MM.1S (cell line): ENCODE data around the gene CALML4.

Experiments
- DNase-seq: peaks from one replicate; pipeline ENCODE4 v3.0.0-alpha.2; 2015
- H2AFZ ChIP-seq: fragments of 300-600 bp; sonication (generic); 2 replicates; pipeline ENCODE4 v1.6.0; 2016; ENCODE audit warnings: antibody characterized with exemption, low read length
- H3F3A ChIP-seq: fragments of 300-600 bp; sonication (generic); 2 replicates; pipeline ENCODE4 v1.6.1; 2016; ENCODE audit warnings: mild to moderate bottlenecking, antibody characterized with exemption, low read length, moderate library complexity, mixed read lengths; ENCODE audit not compliant: insufficient read depth
- H3K27ac ChIP-seq: fragments of 300-600 bp; sonication (generic); 2 replicates; pipeline ENCODE4 v1.5.1; 2016; ENCODE audit warnings: mild to moderate bottlenecking, low read length
- H3K27me3 ChIP-seq: fragments of 300-600 bp; sonication (generic); replicated peaks from 2 replicates; pipeline ENCODE4 v1.6.0; 2016; ENCODE audit warnings: low read length; ENCODE audit not compliant: insufficient read depth
- H3K36me3 ChIP-seq: fragments of 300-600 bp; sonication (generic); replicated peaks from 2 replicates; pipeline ENCODE4 v1.6.1; 2016; ENCODE audit warnings: mild to moderate bottlenecking, low read length, mixed read lengths; ENCODE audit not compliant: insufficient read depth
- H3K4me1 ChIP-seq: fragments of 300-600 bp; sonication (generic); 2 replicates; pipeline ENCODE4 v1.6.1; 2016; ENCODE audit warnings: low read length, mixed read lengths
- H3K4me2 ChIP-seq: fragments of 300-600 bp; sonication (generic); 2 replicates; pipeline ENCODE4 v1.6.0; 2016; ENCODE audit warnings: low read depth, low read length
- H3K4me3 ChIP-seq: fragments of 300-600 bp; sonication (generic); 2 replicates; pipeline ENCODE4 v1.5.1; 2016; ENCODE audit warnings: low read length, mixed read lengths
- H3K79me2 ChIP-seq: fragments of 300-600 bp; sonication (generic); 2 replicates; pipeline ENCODE4 v1.6.1; 2016; ENCODE audit warnings: mixed run types, low read length, mixed read lengths
- H3K9ac ChIP-seq: fragments of 300-600 bp; sonication (generic); 2 replicates; pipeline ENCODE4 v1.6.1; 2016; ENCODE audit warnings: low read length, mixed read lengths
- H3K9me2 ChIP-seq: fragments of 300-600 bp; sonication (generic); replicated peaks from 2 replicates; pipeline ENCODE4 v1.6.1; 2016; ENCODE audit warnings: mild to moderate bottlenecking, low read length, mixed read lengths; ENCODE audit not compliant: insufficient read depth
- H3K9me3 ChIP-seq: fragments of 300-600 bp; sonication (generic); replicated peaks from 2 replicates; pipeline ENCODE4 v1.6.1; 2016; ENCODE audit warnings: mild to moderate bottlenecking, low read length, mixed read lengths; ENCODE audit not compliant: insufficient read depth
- H4K20me1 ChIP-seq: fragments of 300-600 bp; sonication (generic); 2 replicates; pipeline ENCODE4 v1.6.1; 2016; ENCODE audit warnings: mild to moderate bottlenecking, low read length, moderate library complexity, mixed read lengths; ENCODE audit not compliant: insufficient read depth
- CTCF ChIP-seq: fragments of 300-600 bp; sonication (generic); IDR thresholded peaks from 2 replicates; pipeline ENCODE4 v1.5.1; 2016; ENCODE audit warnings: antibody characterized with exemption, low read length, mixed read lengths
- EZH2 ChIP-seq: fragments of 300-600 bp; sonication (generic); optimal IDR thresholded peaks from 2 replicates; pipeline ENCODE3; 2017; ENCODE audit warnings: low read depth, mild to moderate bottlenecking, antibody characterized with exemption, low read length, mixed read lengths
- EZH2phosphoT487 ChIP-seq: fragments of 300-600 bp; sonication (generic); IDR thresholded peaks from 2 replicates; pipeline ENCODE4 v1.6.1; 2018; ENCODE audit warnings: antibody characterized with exemption, low read length

CALML4 gene

GRCh38 chr15:68187559-68187958, 17.6 kb downstream of the CALML4 start:
- Histone ChIP-seq H3K4me3 (peak overlapping the region; percentile 38), H3K9me3 (no peaks in the 10 kb centered on the region), H3K79me2 (peaks cover 27% of the 10 kb centered on the region), H3K9me2 (no peaks in the 10 kb centered on the region), H4K20me1 (no peaks in the 10 kb centered on the region), H3F3A (peaks cover 64% of the 10 kb centered on the region), H3K36me3 (peaks cover 9% of the 10 kb centered on the region; the same call in 1 of the 2 replicates), H3K9ac (peak overlapping the region; percentile 60), H2AFZ (no peak overlapping the region), H3K27me3 (no peaks in the 10 kb centered on the region), H3K4me2 (peak overlapping the region; percentile 67), H3K4me1 (peaks cover 70% of the 10 kb centered on the region), H3K27ac (peak overlapping the region; percentile 93)
- DNase-seq: peak; percentile 86
- TF ChIP-seq EZH2phosphoT487 (no peak), EZH2 (no peak), CTCF (no peak)

GRCh38 chr15:68186671-68187397, 18.3 kb downstream of the CALML4 start:
- peak overlapping the region; percentile 60; the same call in 1 of the 2 replicates for H3K9ac ChIP-seq
- H4K20me1 ChIP-seq: no peaks in the 10 kb centered on the region
- H3K4me1 ChIP-seq: peaks cover 62% of the 10 kb centered on the region
- no peaks in the 10 kb centered on the region for H3K9me3 ChIP-seq
- H3K79me2 ChIP-seq: peaks cover 20% of the 10 kb centered on the region
- DNase-seq: no peak
- no peaks in the 10 kb centered on the region for H3K9me2 ChIP-seq
- peak overlapping the region; percentile 93 for H3K27ac ChIP-seq
- no peaks in the 10 kb centered on the region for H3K27me3 ChIP-seq
- TF ChIP-seq EZH2phosphoT487 (no peak), CTCF (no peak), EZH2 (no peak)
- H3F3A ChIP-seq: peaks cover 56% of the 10 kb centered on the region
- no peak overlapping the region for H2AFZ ChIP-seq
- peak overlapping the region; percentile 38; the same call in 1 of the 2 replicates for H3K4me3 ChIP-seq
- peak overlapping the region; percentile 67; the same call in 1 of the 2 replicates for H3K4me2 ChIP-seq
- H3K36me3 ChIP-seq: peaks cover 9% of the 10 kb centered on the region; the same call in 1 of the 2 replicates

- no peak overlapping the region for H3K9ac ChIP-seq
- H3F3A ChIP-seq: peaks cover 38% of the 10 kb centered on the region
- no peak overlapping the region for H3K27ac ChIP-seq
- H3K4me2 ChIP-seq: no peak overlapping the region
- no peak for DNase-seq
- H3K9me3 ChIP-seq: no peaks in the 10 kb centered on the region
- no peaks in the 10 kb centered on the region for H4K20me1 ChIP-seq
- H3K36me3 ChIP-seq: peaks cover 9% of the 10 kb centered on the region; the same call in 1 of the 2 replicates
- H3K9me2 ChIP-seq: no peaks in the 10 kb centered on the region
- no peaks in the 10 kb centered on the region for H3K27me3 ChIP-seq
- H2AFZ ChIP-seq: no peak overlapping the region
- H3K79me2 ChIP-seq: peaks cover 12% of the 10 kb centered on the region; the same call in 1 of the 2 replicates
- peaks cover 43% of the 10 kb centered on the region for H3K4me1 ChIP-seq
- H3K4me3 ChIP-seq: no peak overlapping the region
- TF ChIP-seq CTCF: no peak
- TF ChIP-seq EZH2phosphoT487: no peak
- TF ChIP-seq EZH2: no peak
Measured at GRCh38 chr15:68184616-68185480, 20.3 kb downstream of the CALML4 start.
